Stomach (tissue), 4 donors: ENCODE results near the gene UBR7.

ENCODE experiments used
- CTCF ChIP-seq, 7 experiments: fragments of 450-650 bp in 4 of 7; fragments of 200-600 bp in 3 of 7; sonication (generic) in 3 of 7; IDR thresholded peaks; one replicate each; pipeline ENCODE4 v1.5.1; 2016 to 2019; ENCODE audit warnings: antibody characterized with exemption in 7 of 7, control low read depth in 2 of 7, mild to moderate bottlenecking in 1 of 7
- EP300 ChIP-seq: sonication (generic); formaldehyde crosslinking; IDR thresholded peaks from one replicate; pipeline ENCODE4 v1.6.1; 2017; ENCODE audit warnings: antibody characterized with exemption
- POLR2A ChIP-seq, 4 donors: fragments of 450-650 bp; IDR thresholded peaks; one replicate each; pipeline ENCODE4 v1.6.1; 2016; ENCODE audit warnings: antibody characterized with exemption in 4 of 4, control low read depth in 2 of 4, mild to moderate bottlenecking in 1 of 4, moderate library complexity in 1 of 4

- TF ChIP-seq CTCF (IDR thresholded peaks at IDR 0.05) = no peak
- no peak for TF ChIP-seq POLR2A (IDR thresholded peaks at IDR 0.05)
- TF ChIP-seq EP300 = no peak
These were observed 16.5 kb downstream of the UBR7 start for GRCh38 chr14:93223565-93223964.
